RWPE2 (cell line): ENCODE measurements around the gene KNDC1.

Experiments
- ATAC-seq: fragments of 200-7000 bp; cut with Tn5 transposase; 3 replicates; pipeline ENCODE4 v1.9.1; 2021; ENCODE audit warnings: low read depth
- DNase-seq: peaks from one replicate; pipeline ENCODE4 v3.0.0-alpha.2; 2020; ENCODE audit warnings: low spot score
- H3K27ac ChIP-seq: fragments of 450-650 bp; 2 replicates; pipeline ENCODE4 v1.5.1; 2017; ENCODE audit warnings: mild to moderate bottlenecking; ENCODE audit not compliant: poor library complexity, severe bottlenecking
- H3K27me3 ChIP-seq: fragments of 250-450 bp; sonication (Bioruptor Pico); 2 replicates; pipeline ENCODE4 v1.5.1; 2021; ENCODE audit warnings: mild to moderate bottlenecking, moderate library complexity; ENCODE audit not compliant: insufficient read depth, poor library complexity, severe bottlenecking
- H3K36me3 ChIP-seq: fragments of 250-450 bp; sonication (Bioruptor Pico); 2 replicates; pipeline ENCODE4 v1.5.1; 2020; ENCODE audit warnings: low read depth, mild to moderate bottlenecking, moderate library complexity
- H3K4me1 ChIP-seq: fragments of 250-450 bp; sonication (Bioruptor Pico); 2 replicates; pipeline ENCODE4 v1.5.1; 2021; ENCODE audit warnings: mild to moderate bottlenecking, moderate library complexity; ENCODE audit not compliant: insufficient read depth, poor library complexity, severe bottlenecking
- H3K4me3 ChIP-seq: fragments of 250-450 bp; sonication (Bioruptor Pico); 2 replicates; pipeline ENCODE4 v1.5.1; 2021; ENCODE audit warnings: mild to moderate bottlenecking, moderate library complexity; ENCODE audit not compliant: severe bottlenecking
- H3K9me3 ChIP-seq: fragments of 250-450 bp; sonication (Bioruptor Pico); 2 replicates; pipeline ENCODE4 v1.5.1; 2021; ENCODE audit warnings: mild to moderate bottlenecking, moderate library complexity; ENCODE audit not compliant: severe bottlenecking
- CTCF ChIP-seq: fragments of 450-650 bp; IDR thresholded peaks from one replicate; pipeline ENCODE4 v1.5.1; 2017; ENCODE audit warnings: mild to moderate bottlenecking, moderate library complexity; ENCODE audit not compliant: poor library complexity, severe bottlenecking

Gene KNDC1

GRCh38 chr10:133162910-133163856 is 3.2 kb downstream of the KNDC1 start:
- H3K4me3 ChIP-seq = no peak overlapping the region
- peak; percentile 45 for DNase-seq
- ATAC-seq = no peak

GRCh38 chr10:133163889-133164815 is 4.1 kb downstream of the KNDC1 start:
- Histone ChIP-seq H3K4me3 (no peak overlapping the region), H3K27ac (no peak overlapping the region), H3K27me3 (peaks cover 33% of the 10 kb centered on the region), H3K9me3 (no peaks in the 10 kb centered on the region), H3K36me3 (no peaks in the 10 kb centered on the region), H3K4me1 (no peaks in the 10 kb centered on the region)
- ATAC-seq (no peak), DNase-seq (peak; percentile 42)
- TF ChIP-seq CTCF = no peak

More at GRCh38 chr10:133162910-133163856, 3.2 kb downstream of the KNDC1 start:
- no peak for TF ChIP-seq CTCF
- H3K36me3 ChIP-seq = no peaks in the 10 kb centered on the region
- H3K27ac ChIP-seq = no peak overlapping the region
- no peaks in the 10 kb centered on the region for H3K4me1 ChIP-seq
- peaks cover 41% of the 10 kb centered on the region for H3K27me3 ChIP-seq
- H3K9me3 ChIP-seq = no peaks in the 10 kb centered on the region

GRCh38 chr10:133164816-133165555 is 5.0 kb downstream of the KNDC1 start:
- Histone ChIP-seq H3K4me3 (no peak overlapping the region), H3K36me3 (no peaks in the 10 kb centered on the region), H3K27me3 (peaks cover 29% of the 10 kb centered on the region), H3K9me3 (no peaks in the 10 kb centered on the region), H3K27ac (no peak overlapping the region), H3K4me1 (no peaks in the 10 kb centered on the region)
- no peak for TF ChIP-seq CTCF
- DNase-seq = peak; percentile 51
- no peak for ATAC-seq

- no peaks in the 10 kb centered on the region for H3K9me3 ChIP-seq
- H3K4me3 ChIP-seq = no peak overlapping the region
- no peaks in the 10 kb centered on the region for H3K4me1 ChIP-seq
- no peak overlapping the region for H3K27ac ChIP-seq
- no peaks in the 10 kb centered on the region for H3K36me3 ChIP-seq
- peaks cover 24% of the 10 kb centered on the region for H3K27me3 ChIP-seq
- TF ChIP-seq CTCF = no peak
- ATAC-seq (no peak), DNase-seq (no peak)
Observed at GRCh38 chr10:133165556-133166503, 5.8 kb downstream of the KNDC1 start.
